Activated T-cell treated with anti-CD3 and anti-CD28 coated beads, Interleukin-2, amount 50 U/mL, for 1 hour (primary cell): ENCODE data around the gene VRK2.
"Not testable (repeated sequence)": the region's sequence is repeated elsewhere in the genome, so short reads cannot be mapped to it uniquely, and the experiment has no call there.

ENCODE experiments used
- DNase-seq: peaks from one replicate; pipeline ENCODE4 v3.0.0-alpha.2; 2020

VRK2 gene

DNA sequence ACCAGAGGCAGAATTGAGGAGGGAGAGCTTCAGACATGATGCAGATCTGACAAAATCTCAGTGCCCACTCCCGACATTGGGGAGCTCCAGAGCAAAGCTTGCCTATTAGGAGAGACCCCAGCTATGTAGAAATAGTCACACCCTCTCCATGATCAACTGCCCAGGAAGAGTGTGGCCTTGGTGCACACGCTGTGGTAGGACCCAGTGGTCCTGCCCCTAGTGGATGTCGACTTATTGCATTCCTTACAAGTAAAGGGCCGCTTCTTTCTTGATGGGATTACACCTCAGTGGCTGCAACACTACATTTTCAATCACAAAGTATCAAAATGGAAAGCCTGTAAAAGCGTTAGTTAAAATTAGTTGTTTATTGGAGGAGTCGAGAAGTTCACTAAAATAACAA lies 64.2 kb downstream of the VRK2 start:
- no peak for DNase-seq

- DNase-seq, result not testable (repeated sequence)
These were observed 67.0 kb downstream of the VRK2 start for GRCh38 chr2:58113563-58113962.

GRCh38 chr2:58120626-58121229 lies 74.1 kb downstream of the VRK2 start:
- no peak for DNase-seq

DNA sequence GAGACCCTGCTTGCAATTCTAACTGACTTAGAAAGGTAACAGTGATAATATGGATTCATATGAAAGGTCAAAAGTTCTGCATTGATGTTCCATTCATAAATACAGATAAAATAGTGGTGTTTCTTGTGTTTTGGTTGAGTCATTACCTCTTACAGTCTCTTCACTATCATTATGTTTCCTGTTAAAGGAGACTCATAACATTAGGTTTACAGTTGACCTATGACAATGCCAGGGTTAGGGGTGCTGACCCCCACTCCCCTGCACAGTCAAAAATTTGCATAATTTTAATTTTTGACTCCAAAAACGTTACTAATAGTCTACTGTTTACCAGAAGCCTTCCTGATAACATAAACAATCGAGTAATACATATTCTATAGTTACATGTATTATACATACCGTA lies 75.4 kb downstream of the VRK2 start:
- DNase-seq, result no peak

- no peak for DNase-seq
These were observed 75.9 kb downstream of the VRK2 start for GRCh38 chr2:58122540-58122939.

GRCh38 chr2:58127111-58127510 lies 80.5 kb downstream of the VRK2 start:
- no peak for DNase-seq

GRCh38 chr2:58130238-58130637 lies 83.6 kb downstream of the VRK2 start:
- no peak for DNase-seq

DNA sequence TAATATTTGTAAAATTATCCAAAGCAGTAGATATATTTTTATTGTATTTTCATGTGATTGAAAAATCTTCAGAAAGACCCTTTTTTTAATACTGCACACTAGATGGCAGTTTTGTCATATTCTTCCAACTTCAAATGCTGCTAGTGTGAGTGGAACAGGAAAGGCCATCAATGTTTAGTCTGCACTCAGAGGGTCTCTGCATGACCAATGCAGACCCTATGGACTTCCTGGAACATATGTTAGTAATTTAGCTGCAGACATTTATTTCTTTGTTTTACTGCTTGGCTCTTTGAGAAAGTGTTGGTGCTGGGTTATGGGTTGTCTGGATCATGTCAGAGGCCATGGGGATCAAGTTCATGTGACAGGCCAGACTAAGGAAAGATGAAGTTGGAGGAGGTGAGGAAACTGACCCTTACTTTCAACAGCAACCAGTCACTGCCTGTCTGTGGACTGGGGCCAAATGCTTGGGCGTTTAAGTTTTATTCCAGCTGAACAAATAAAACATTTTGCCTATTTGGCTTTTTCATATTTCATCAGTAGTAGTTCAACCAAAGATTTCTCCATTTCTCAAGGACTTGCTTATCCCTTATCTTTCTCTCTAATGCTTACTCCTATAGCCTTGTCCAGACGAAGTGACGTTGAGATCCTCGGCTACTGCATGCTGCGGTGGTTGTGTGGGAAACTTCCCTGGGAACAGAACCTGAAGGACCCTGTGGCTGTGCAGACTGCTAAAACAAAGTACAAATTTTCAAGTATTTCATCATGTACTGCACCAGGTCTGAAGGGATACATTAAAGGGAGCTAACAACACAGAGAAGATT lies 84.8 kb downstream of the VRK2 start:
- no peak for DNase-seq

GRCh38 chr2:58133395-58133794 lies 86.8 kb downstream of the VRK2 start:
- DNase-seq, result no peak

DNA sequence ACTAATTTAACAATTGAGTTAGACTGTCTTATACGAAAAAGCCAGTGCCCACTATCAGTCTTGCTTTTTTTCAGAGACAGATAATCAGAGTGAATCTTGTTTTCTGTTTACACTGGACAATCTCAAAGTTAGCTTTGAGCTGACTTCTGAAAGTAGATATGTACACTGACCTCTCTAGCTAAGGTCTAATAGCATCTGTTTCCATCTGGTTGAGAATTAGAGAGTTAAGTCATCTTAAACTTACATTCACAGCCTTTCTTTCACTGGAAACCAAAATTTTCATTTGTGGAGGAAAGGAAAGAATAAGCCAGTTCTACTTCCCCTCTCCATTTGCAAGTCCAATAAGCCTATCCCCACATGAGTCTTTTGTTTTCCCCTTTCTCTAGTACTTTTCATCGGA lies 89.3 kb downstream of the VRK2 start:
- DNase-seq, result no peak

DNA sequence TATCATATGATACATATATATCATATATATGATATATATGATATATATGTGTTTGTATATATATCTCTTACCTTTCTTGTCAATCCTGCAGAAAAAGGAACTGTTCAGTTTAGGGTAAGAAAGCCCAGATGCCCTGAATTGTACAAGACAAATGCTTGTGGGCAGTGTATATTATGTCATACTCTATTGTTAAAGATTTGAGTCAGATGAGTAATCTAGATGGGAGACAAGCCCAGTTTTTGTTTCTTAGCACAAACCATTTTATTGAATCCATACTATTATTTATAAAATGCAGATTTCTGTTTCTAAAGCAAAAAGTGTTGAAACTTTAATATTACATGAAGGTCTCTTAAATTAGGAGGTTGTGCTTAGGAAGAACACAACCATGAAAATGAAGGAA lies 90.6 kb downstream of the VRK2 start:
- no peak for DNase-seq

- no peak for DNase-seq
These were observed 91.2 kb downstream of the VRK2 start for GRCh38 chr2:58137856-58138255.

DNA sequence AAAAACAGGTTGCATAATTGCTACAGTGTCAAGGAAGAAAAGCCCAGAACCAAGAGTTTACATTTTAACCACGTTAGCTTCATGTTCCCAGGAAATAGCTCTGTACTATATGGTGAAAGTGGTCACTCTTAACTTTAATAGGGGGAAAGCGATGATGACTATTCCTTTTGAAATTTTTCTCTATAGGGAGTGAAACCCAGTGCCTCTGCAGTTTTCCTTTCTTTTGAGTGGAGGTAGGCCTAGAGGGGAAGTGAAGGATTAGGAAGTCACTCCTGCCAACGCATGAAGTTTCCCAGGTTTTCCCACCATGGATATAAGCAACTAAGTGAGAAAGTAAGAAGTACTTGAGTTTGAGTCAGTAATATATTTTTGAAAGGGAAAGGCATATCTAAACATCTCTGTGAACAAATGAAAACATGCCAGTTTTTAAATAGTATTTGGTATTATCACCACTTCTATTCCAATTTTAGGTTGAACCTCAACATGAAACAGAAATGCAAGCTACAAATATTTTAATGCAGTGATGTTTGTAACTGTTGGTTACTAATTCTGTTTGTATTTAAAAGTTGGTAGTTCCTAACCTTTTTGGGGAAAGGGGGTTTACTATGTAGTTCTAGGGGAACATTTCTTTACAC lies 91.9 kb downstream of the VRK2 start:
- no peak for DNase-seq

DNA sequence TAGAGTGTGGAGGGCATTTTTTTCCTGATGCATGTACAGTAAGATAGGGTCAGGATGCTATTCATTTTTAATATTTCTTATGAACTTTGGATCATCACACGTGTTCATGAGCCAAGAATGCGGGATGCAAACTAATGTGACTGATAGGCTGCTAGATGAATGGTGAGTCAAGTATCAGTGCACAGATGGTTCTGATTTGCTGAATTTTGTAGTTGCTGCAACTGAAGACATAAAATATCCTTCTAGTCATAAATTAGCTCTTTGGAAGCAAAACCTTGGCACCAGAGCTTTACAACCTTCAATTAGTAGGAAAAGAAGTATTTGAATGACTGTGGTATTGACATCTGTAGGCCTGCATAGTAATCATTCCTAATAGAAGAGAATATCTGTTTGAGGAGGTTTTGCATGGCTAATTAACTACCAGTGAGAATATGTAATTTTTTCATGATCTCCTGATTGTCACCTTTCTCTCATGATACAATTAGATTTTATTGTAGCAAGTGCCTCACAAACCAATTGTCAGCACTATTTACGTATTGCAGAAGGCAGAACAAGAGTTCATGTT lies 94.0 kb downstream of the VRK2 start:
- no peak for DNase-seq

- not testable (repeated sequence) for DNase-seq
These were observed 99.2 kb downstream of the VRK2 start for GRCh38 chr2:58145769-58146168.

DNA sequence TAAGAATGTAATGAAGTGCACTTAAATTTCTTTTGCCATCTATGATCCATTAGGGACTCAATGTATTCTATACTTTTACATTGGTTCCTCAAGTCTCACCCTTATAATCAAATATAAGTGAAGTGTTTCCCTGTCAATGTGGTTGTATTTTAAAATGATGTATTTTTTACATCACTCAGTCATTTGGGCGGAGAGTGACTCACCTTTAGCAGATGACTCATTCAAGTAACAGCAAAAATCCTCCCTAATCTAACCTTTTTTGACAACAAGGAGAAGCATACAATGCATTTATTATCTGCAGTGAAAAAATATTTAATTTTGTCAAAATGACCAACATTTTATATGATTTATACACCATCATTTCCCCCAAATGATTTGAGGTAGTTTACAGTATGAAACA lies 100.1 kb downstream of the VRK2 start:
- DNase-seq, result no peak

GRCh38 chr2:58155160-58155778 lies 108.7 kb downstream of the VRK2 start:
- no peak for DNase-seq

DNA sequence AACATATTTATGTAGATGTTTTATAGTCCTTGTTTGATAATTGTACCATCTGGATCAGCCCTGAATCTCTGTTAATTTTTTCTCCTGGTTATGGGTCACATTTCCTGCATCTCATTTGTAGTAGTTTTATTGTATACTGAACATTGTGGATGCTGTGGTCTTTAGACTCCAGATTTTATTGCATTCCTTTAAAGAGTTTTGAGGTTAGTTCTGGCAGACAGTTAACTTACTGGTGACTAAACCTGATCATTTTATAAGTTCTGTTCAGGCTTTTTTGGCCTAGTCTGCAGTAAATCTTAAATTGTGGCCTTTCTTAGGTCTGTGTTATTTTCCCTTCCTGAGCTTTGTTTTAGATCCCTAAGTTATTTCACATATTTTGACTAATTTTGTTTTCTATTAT lies 110.2 kb downstream of the VRK2 start:
- no peak for DNase-seq

GRCh38 chr2:58157754-58158153 lies 111.1 kb downstream of the VRK2 start:
- no peak for DNase-seq

DNA sequence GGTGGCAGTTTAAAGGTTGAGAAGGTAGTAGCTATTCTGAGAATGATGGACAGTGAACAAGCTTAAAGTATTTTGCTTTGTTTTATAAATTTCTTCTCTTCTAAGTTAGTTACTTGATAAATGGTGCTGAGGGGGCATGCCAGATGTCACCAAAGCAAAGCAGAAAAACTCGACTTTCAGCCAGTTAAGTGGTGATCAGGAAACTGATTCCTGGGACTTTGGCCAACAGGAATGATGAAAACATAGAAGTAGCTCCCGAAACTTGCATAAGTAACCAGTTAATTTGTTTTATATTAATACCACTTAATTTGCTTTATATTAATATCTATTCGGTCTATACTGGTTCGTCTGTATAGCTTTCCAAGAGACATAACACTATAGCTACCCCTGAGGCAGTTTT lies 111.9 kb downstream of the VRK2 start:
- DNase-seq, result no peak

- no peak for DNase-seq
These were observed 117.3 kb downstream of the VRK2 start for GRCh38 chr2:58163913-58164312.

- DNase-seq, result not testable (repeated sequence)
These were observed 121.5 kb downstream of the VRK2 start for GRCh38 chr2:58168130-58168529.

DNA sequence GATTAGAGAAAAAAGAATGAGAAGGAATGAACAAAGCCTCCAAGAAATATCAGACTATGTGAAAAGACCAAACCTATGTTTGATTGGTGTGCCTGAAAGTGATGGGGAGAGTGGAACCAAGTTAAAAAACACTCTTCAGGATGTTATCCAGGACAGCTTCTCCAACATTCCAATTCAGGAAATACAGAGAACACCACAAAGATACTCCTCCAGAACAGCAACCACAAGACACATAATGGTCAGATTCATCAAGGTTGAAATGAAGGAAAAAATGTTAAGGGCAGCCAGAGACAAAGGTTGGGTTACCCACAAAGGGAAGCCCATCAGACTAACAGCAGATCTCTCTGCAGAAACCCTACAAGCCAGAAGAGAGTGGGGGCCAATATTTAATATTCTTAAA lies 123.2 kb downstream of the VRK2 start:
- DNase-seq, result not testable (repeated sequence)
